G401 (cell line): Measurements from ENCODE around the gene GPC6. TPM values are rescaled to one million over a fixed set of nuclear protein-coding genes. Genes with fewer than 3 reads are reported as not detected.

ENCODE experiments used
- DNase-seq: peaks from one replicate; pipeline ENCODE4 v3.0.0-alpha.2; 2015; ENCODE audit warnings: low spot score
- in situ Hi-C: cut with HindIII; loops from 2 replicates; pipeline ENCODE4 v1.10.0; 2016; ENCODE audit warnings: low sequenced_read_pairs, mixed read lengths
- total RNA-seq: library from RNA; depleted of rRNA; stranded (reverse); fragments of >200 nt; shearing (Covaris generic); gene quantifications from 2 replicates; pipeline ENCODE4 v1.2.3, GENCODE V29; 2014

GPC6 gene
- total RNA-seq, 1 experiment from 2014 or later: 2.1 TPM

GRCh38 chr13:93882086-93882651, 655.6 kb downstream of the GPC6 start:
- in situ Hi-C loops: no loop called here
- no peak for DNase-seq

- in situ Hi-C loops: no loop called here
- no peak for DNase-seq
Observed at GRCh38 chr13:93889430-93889951, 662.9 kb downstream of the GPC6 start.

GRCh38 chr13:93899981-93900380, 673.4 kb downstream of the GPC6 start:
- in situ Hi-C loops: no loop called here
- no peak for DNase-seq

DNA sequence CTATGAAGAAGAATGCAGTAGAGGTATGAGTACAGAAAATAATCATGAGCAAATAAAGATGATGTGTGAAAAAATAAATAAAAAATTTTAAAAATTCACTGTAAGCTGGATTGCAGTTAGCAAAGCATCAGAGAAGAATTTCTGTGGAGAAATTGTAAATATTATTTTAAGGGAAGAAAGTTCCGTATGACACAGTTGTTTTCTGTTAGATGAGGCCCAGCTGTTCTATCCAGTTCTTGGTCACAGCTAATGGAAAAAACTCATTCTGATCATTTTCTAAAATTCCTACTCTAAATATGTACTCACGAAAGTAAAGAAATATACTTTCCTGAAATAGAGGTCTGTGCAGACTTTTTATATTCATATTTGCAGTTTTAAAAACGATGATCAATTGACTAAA, 674.1 kb downstream of the GPC6 start:
- no peak for DNase-seq
- in situ Hi-C loops: no loop called here

DNA sequence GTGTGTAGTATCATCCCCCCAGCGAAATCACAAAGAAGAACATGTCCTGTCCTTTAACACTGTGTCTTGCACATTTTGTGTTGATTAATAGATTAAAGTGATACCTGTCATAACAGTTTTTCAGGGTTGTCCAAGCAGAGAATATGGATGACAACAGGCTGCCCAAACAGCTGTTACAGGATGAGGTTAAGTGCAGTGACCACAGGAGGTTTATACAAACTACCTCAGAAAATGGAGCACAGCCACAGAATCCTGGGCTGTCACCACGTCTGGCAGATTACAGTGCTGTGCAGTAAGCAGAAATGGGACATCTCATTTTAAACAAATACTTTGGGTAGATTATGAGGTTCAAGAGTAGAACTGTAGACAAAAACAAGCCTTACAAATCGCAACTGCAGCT, 677.3 kb downstream of the GPC6 start:
- no peak for DNase-seq
- in situ Hi-C loops: no loop called here

DNA sequence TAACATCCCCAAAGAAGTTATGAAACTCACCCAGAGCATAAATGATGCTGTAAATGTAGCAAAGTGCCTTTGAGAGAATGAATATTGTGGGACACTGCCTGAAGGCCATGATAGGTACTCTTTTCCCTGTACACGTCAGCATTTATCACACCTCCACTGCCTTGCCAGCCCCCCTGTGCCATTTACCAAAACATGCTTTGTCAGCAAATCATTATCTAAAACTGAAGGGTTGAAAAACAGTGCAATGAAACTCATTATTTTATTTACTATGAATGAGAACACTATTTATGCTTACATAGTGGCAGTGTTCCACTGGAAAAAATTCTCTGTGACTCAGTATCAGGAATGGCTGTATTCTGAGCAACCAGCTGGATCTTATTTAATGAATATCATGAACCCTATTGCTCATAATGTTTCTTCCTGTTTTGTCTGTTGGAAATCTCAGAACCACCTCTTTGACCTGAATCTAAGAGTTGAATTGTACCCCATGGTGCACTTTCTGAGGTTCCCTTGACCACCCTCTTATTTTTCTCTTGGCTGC, 688.7 kb downstream of the GPC6 start:
- in situ Hi-C loops: no loop called here
- DNase-seq: no peak

DNA sequence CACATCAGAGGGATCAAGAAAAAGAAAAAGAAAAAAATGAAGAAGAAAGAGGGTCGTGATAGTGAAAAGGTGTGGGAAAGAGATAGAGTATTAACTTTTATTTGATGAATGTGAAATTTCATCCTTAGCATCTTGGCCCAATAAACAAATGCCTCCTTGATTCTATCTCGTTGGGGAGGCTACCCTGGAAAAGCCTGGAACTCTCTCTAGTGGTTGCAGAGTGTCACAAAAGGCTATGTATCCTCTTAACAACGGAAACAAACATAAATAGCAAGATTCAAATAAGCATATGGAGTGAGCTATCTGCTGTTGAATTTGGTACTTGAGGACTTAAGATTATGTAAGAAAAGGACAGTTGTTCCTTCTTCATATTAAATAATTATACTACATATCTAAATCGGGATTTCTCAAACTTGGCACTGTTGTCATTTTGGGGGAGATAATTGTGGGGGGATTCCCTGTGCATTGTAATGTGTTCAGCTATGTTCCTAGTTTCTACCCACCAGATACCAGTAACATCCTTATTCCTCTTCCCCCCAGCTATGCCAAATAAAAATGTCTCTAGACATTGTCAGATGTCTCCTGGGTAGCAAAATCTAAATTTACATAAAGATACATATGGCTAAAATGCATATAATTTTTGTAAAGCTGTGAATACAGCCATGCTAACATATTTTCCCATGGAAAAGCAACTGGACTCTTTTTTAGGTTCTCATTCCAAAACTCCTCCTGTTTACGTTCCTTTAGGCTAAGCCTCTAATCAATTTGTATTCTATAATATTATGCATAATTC, 695.7 kb downstream of the GPC6 start:
- no peak for DNase-seq
- in situ Hi-C loops: no loop called here

GRCh38 chr13:93925990-93926389, 699.4 kb downstream of the GPC6 start:
- in situ Hi-C loops: no loop called here
- DNase-seq: no peak

DNA sequence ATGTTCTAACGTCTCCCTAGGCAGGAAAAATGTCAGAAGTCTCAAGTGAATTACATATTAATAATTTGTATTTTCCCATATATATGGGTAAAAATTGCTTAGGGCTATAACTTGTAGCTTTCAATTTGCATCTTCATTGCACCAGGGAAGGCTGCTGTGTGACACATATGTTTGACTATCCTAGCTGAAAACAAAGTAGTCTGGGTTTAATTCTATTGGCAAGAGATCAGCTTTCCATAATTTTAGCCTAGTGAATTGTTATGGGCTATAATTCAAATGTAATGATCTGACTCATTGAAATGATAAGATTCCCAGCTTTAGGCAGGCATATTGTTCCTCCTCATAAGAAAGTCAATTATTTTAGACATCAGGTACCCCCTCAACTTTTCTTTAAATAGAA, 699.8 kb downstream of the GPC6 start:
- no peak for DNase-seq
- in situ Hi-C loops: no loop called here

DNA sequence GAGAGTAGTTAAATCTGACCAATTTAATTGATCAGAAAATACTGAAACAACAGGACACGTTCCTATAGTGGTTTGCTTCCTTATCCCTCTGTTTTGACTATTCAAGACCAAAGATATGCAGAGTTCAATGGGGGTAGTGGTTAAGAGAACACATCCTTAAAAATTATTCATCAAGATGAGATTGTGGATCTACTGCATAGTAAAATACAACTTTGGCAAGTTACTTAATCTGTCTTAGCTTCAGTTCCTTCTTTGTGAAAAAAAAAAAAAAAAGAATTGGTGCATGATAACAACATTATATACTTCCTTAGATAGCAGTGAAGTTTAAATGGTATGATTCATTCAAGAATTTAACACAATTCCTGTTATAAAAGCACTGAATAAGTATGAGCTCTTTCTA, 700.8 kb downstream of the GPC6 start:
- in situ Hi-C loops: no loop called here
- no peak for DNase-seq

DNA sequence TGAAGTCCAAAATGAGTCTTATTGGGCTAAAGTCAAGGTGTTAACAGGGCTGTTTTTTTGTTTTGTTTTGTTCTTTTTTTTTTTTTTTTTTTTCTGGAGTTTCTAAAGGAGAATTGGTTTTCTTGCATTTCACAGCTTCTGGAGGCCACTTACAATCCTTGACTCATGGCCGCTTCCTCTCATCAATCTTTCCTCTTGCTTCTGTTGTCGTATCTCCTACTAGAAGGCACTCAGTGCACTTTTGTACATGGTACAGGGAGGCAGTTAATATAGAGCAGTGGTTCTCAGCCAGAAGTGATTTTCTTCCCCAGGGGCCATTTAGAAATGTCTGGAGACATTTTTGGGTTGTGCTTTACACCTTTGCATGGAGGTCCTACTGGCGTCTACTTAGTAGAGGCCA, 706.3 kb downstream of the GPC6 start:
- no peak for DNase-seq

GRCh38 chr13:93936901-93937300, 710.3 kb downstream of the GPC6 start:
- no peak for DNase-seq
- in situ Hi-C loops: no loop called here

More for the DNA sequence above, 706.3 kb downstream of the GPC6 start:
- in situ Hi-C loops: no loop called here

DNA sequence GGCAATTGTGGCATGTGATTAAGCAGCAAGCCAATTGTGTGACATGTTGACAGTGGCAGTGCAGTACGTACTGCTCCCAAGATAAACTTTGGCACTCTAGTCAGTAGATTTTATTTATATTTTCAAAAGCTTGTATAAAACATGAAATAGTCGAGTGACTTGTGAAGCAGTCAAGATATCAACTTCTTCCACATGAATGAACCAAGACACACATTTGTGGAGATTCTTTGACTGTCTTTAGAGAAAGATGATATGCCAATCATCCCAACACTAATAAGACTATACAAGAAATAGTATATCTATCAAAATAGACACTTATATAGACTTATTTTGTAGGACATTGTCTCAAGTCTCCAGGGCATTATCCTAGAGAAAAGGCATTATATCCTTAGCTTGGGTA, 714.8 kb downstream of the GPC6 start:
- in situ Hi-C loops: no loop called here

GRCh38 chr13:93942016-93942415, 715.4 kb downstream of the GPC6 start:
- no peak for DNase-seq
- in situ Hi-C loops: no loop called here

More for the DNA sequence above, 714.8 kb downstream of the GPC6 start:
- no peak for DNase-seq

- in situ Hi-C loops: no loop called here
- no peak for DNase-seq
Observed at GRCh38 chr13:93945621-93946020, 719.0 kb downstream of the GPC6 start.

- no peak for DNase-seq
- in situ Hi-C loops: no loop called here
Observed at GRCh38 chr13:93946994-93947393, 720.4 kb downstream of the GPC6 start.

DNA sequence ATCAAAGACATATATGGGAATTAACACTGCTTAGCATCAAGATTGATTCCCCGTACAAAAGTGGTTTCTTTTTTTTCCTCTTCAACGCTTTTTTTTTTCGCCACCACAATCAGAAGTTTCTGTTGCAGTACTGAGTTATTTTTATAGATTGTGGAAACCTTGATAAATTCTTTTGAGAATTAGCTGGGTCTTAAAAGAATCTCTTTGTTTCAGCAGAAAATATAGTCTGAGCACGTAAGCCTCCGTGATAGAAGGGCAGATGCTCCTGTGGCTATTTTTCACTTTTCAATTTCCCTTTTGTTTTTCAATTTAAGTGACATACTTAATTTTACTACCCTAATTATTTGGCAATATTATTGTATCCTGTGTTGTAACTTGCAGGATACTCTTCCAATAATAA, 721.0 kb downstream of the GPC6 start:
- in situ Hi-C loops: no loop called here
- no peak for DNase-seq

DNA sequence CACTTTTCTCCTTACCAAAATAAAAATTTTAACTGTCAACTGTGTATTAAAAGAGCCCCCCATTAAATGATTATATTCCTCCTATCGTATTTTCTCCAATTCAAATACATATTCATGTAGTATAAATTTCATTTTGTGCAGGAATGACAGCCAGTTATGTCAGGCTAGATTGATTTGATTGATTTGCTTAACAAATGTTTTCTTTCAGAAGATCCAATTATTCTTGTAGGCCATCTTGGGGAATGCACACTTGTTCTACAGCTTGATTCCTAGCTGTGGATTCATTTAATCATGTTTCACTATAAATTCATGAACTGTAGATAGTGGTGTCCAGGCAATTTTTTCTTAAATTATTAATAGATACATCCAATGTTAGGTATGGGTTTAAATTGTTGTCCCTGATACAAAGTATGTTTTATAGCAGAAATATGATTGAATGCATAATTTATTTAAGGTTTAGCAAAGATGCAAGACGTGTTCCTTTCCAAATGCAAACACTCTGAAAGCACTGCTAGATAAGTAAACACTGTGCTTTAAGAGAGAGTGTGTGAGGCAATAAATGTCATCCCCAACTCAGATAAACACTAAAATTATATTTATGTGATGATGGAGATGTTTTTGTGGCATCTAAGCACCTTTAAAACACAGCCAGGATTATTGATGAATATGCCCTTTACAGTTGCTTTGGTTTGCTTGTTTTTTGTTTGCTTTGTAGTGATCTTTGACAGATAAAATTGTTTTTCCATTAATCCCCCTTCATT, 721.7 kb downstream of the GPC6 start:
- no peak for DNase-seq
- in situ Hi-C loops: no loop called here

GRCh38 chr13:93951108-93951507, 724.5 kb downstream of the GPC6 start:
- in situ Hi-C loops: no loop called here
- DNase-seq: no peak

DNA sequence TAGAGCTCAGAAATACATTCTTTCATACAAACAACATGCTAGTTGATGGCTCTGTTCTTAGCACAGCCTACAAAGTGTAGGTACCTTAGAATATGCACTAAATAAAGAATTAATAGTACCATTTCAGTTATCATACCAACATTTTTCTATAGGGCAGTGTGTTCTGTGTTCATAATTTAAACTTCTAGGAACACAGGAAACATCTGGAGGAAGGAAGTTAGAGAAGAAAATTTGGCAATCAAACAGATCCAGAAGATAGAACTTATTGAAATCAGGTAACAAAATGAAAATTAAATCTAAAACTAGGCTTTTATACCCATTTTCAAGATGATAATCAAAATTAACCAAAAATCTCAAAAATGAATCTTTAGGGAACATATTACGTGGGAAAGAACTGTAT, 725.3 kb downstream of the GPC6 start:
- DNase-seq: no peak
- in situ Hi-C loops: no loop called here
